Stimulated activated naive CD8-positive, alpha-beta T cell treated with anti-CD3 and anti-CD28 coated beads, Interleukin-15, amount 100 ng/mL, for 72 hours (primary cell): ENCODE measurements around the gene CACNA1G.

Experiments
- ATAC-seq: fragments of 150-1000 bp; cut with Tn5 transposase; 2 replicates; pipeline ENCODE4 v1.10.0; 2021; ENCODE audit warnings: mild to moderate bottlenecking, moderate library complexity
- DNase-seq, 2 donors: peaks; one replicate each; pipeline ENCODE4 v3.0.0; 2021 to 2022
- H3K27ac Mint-ChIP-seq, 2 donors: one replicate each; pipeline ENCODE4 v1.8.0; 2022; ENCODE audit warnings: mild to moderate bottlenecking in 2 of 2, mixed read lengths in 2 of 2, moderate library complexity in 2 of 2
- H3K27me3 Mint-ChIP-seq: one replicate; pipeline ENCODE4 v1.8.0; 2022; ENCODE audit warnings: mixed read lengths
- H3K4me1 Mint-ChIP-seq: one replicate; pipeline ENCODE4 v1.8.0; 2022; ENCODE audit warnings: mild to moderate bottlenecking, mixed read lengths
- H3K4me3 Mint-ChIP-seq, 2 donors: one replicate each; pipeline ENCODE4 v1.8.0; 2022; ENCODE audit warnings: mild to moderate bottlenecking in 2 of 2, mixed read lengths in 2 of 2, moderate library complexity in 1 of 2
- H3K9me3 Mint-ChIP-seq, 2 donors: one replicate each; pipeline ENCODE4 v1.8.0; 2022; ENCODE audit warnings: mixed read lengths in 2 of 2

CACNA1G gene

DNA sequence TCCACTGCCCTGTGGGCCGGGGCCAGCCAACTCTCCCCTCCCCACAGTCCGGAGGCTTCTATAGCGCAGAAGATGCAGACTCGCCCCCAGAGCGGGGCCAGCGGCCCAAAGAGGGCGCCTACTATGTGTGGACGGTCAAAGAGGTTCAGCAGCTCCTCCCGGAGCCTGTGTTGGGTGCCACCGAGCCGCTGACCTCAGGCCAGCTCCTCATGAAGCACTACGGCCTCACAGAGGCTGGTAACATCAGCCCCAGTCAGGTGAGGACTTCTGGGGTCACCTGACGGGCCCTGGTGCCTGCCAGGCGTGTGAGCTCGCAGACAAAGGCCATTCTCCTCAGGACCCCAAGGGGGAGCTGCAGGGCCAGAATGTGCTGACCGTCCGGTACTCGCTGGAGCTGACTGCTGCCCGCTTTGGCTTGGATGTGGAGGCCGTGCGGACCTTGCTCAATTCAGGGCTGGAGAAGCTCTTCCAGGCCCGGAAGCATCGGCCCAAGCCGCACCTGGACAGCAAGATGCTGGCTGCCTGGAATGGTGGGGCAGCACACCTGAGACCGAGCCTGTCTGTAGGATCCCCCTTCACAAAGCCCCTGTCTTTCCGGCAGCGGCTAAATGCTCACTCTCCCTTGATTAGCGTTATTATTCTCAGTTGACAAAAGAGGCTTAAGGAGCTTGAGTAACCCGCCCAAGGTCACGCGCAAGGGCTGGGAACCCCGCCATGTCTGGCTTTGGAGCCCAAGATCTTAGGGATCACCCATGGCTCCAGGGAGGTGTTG is 9.7 kb upstream of the CACNA1G start:
- Mint-ChIP-seq H3K4me1 (peaks cover 12% of the 10 kb centered on the region), H3K4me3 (no peak overlapping the region), H3K27me3 (no peaks in the 10 kb centered on the region), H3K9me3 (no peaks in the 10 kb centered on the region), H3K27ac (peak overlapping the region in 1 of 2 donors; percentile 21)
- DNase-seq (no peak), ATAC-seq (no peak)

DNA sequence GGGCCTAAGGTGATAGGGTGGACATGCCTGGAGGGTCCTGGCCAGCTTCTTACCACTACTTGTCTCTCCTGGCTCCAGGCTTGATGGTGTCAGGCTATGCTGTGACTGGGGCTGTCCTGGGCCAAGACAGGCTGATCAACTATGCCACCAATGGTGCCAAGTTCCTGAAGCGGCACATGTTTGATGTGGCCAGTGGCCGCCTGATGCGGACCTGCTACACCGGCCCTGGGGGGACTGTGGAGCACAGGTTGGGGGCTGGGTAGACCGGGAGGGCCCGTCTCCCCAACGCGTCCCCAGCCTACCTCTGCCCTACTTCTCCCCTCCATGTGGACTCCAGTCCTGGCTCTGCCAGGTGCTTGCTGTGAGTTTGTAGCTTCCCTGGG is 9.1 kb upstream of the CACNA1G start:
- Mint-ChIP-seq H3K4me3 (no peak overlapping the region), H3K27me3 (no peaks in the 10 kb centered on the region), H3K9me3 (no peaks in the 10 kb centered on the region), H3K4me1 (peaks cover 12% of the 10 kb centered on the region), H3K27ac (no peak overlapping the region)
- ATAC-seq (no peak), DNase-seq (no peak)

- Mint-ChIP-seq H3K9me3 (no peaks in the 10 kb centered on the region), H3K27ac (peak overlapping the region in 1 of 2 donors; percentile 34)
- ATAC-seq = no peak
These were observed 8.6 kb upstream of the CACNA1G start for GRCh38 chr17:50551884-50552283.

GRCh38 chr17:50554201-50554600 is 6.3 kb upstream of the CACNA1G start:
- DNase-seq = no peak
- H3K27ac Mint-ChIP-seq = peak overlapping the region in 1 of 2 donors; percentile 9
- H3K4me1 Mint-ChIP-seq = peaks cover 11% of the 10 kb centered on the region
- H3K27me3 Mint-ChIP-seq = peaks cover 26% of the 10 kb centered on the region
- no peak for ATAC-seq
- no peak overlapping the region for H3K4me3 Mint-ChIP-seq
- H3K9me3 Mint-ChIP-seq = no peaks in the 10 kb centered on the region

More at GRCh38 chr17:50551884-50552283, 8.6 kb upstream of the CACNA1G start:
- peaks cover 8% of the 10 kb centered on the region for H3K4me1 Mint-ChIP-seq
- DNase-seq = no peak
- no peak overlapping the region for H3K4me3 Mint-ChIP-seq
- peaks cover 3% of the 10 kb centered on the region for H3K27me3 Mint-ChIP-seq

GRCh38 chr17:50556803-50557202 is 3.7 kb upstream of the CACNA1G start:
- H3K4me3 Mint-ChIP-seq = no peak overlapping the region
- peaks cover 23% of the 10 kb centered on the region for H3K4me1 Mint-ChIP-seq
- ATAC-seq (no peak), DNase-seq (no peak)
- H3K27ac Mint-ChIP-seq = no peak overlapping the region
- no peaks in the 10 kb centered on the region for H3K9me3 Mint-ChIP-seq
- peaks cover 41% of the 10 kb centered on the region for H3K27me3 Mint-ChIP-seq

- no peak for DNase-seq
- H3K27ac Mint-ChIP-seq = no peak overlapping the region
- H3K27me3 Mint-ChIP-seq = peaks cover 50% of the 10 kb centered on the region
- H3K4me3 Mint-ChIP-seq = no peak overlapping the region
- H3K9me3 Mint-ChIP-seq = no peaks in the 10 kb centered on the region
- no peak for ATAC-seq
- peaks cover 31% of the 10 kb centered on the region for H3K4me1 Mint-ChIP-seq
These were observed 2.9 kb upstream of the CACNA1G start for GRCh38 chr17:50557630-50558029.

- H3K4me1 Mint-ChIP-seq = peaks cover 32% of the 10 kb centered on the region
- no peak overlapping the region for H3K27ac Mint-ChIP-seq
- H3K4me3 Mint-ChIP-seq = peak overlapping the region in 1 of 2 donors; percentile 94
- peaks cover 54% of the 10 kb centered on the region for H3K27me3 Mint-ChIP-seq
- no peaks in the 10 kb centered on the region for H3K9me3 Mint-ChIP-seq
- ATAC-seq (no peak), DNase-seq (no peak)
These were observed 2.4 kb upstream of the CACNA1G start for GRCh38 chr17:50558091-50558490.

DNA sequence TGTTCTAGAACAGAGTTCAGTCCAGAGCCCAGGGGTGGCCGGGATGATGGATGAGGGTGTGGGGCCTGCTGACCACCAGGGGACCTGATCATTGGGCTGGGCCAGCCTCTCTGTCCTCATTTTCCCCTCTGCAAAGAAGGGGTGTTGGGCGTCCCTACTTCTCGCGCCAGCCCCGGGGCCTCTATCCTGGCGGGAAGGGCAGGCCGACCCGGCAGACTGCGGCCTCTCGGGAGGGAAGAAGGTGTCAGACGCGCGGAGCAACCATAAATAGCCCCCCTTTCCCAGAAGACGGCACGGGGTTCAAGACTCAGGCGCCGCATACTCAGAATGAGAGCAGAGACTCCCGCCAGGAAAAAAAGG is 2.0 kb upstream of the CACNA1G start:
- DNase-seq = no peak
- Mint-ChIP-seq H3K27ac (no peak overlapping the region), H3K9me3 (no peaks in the 10 kb centered on the region), H3K4me3 (peak overlapping the region; percentile 83 to 94), H3K4me1 (peaks cover 32% of the 10 kb centered on the region), H3K27me3 (peaks cover 59% of the 10 kb centered on the region)
- ATAC-seq = no peak

- Mint-ChIP-seq H3K4me3 (peak overlapping the region; percentile 83 to 94), H3K4me1 (peaks cover 32% of the 10 kb centered on the region), H3K27me3 (peaks cover 64% of the 10 kb centered on the region), H3K9me3 (no peaks in the 10 kb centered on the region), H3K27ac (no peak overlapping the region)
- no peak for ATAC-seq
- no peak for DNase-seq
These were observed 1.4 kb upstream of the CACNA1G start for GRCh38 chr17:50558941-50559614.

GRCh38 chr17:50559674-50560184 is 786 bp upstream of the CACNA1G start:
- ATAC-seq = peak; percentile 44
- Mint-ChIP-seq H3K27ac (peak overlapping the region in 1 of 2 donors; percentile 71), H3K4me1 (peaks cover 34% of the 10 kb centered on the region), H3K4me3 (peak overlapping the region; percentile 83 to 94), H3K9me3 (no peaks in the 10 kb centered on the region), H3K27me3 (peaks cover 71% of the 10 kb centered on the region)
- DNase-seq = peak; percentile 27 to 36

- peak; percentile 24 to 29 for DNase-seq
- H3K4me1 Mint-ChIP-seq = peaks cover 47% of the 10 kb centered on the region
- H3K4me3 Mint-ChIP-seq = peak overlapping the region; percentile 83 to 94
- peaks cover 85% of the 10 kb centered on the region for H3K27me3 Mint-ChIP-seq
- ATAC-seq = peak; percentile 8
- no peaks in the 10 kb centered on the region for H3K9me3 Mint-ChIP-seq
- H3K27ac Mint-ChIP-seq = no peak overlapping the region
These were observed 623 bp downstream of the CACNA1G start for GRCh38 chr17:50560931-50561745.

- Mint-ChIP-seq H3K27ac (no peak overlapping the region), H3K27me3 (peaks cover 89% of the 10 kb centered on the region), H3K4me1 (peaks cover 47% of the 10 kb centered on the region), H3K4me3 (peak overlapping the region in 1 of 2 donors; percentile 48), H3K9me3 (no peaks in the 10 kb centered on the region)
- ATAC-seq (no peak), DNase-seq (no peak)
These were observed 1.2 kb downstream of the CACNA1G start for GRCh38 chr17:50561746-50562141.

DNA sequence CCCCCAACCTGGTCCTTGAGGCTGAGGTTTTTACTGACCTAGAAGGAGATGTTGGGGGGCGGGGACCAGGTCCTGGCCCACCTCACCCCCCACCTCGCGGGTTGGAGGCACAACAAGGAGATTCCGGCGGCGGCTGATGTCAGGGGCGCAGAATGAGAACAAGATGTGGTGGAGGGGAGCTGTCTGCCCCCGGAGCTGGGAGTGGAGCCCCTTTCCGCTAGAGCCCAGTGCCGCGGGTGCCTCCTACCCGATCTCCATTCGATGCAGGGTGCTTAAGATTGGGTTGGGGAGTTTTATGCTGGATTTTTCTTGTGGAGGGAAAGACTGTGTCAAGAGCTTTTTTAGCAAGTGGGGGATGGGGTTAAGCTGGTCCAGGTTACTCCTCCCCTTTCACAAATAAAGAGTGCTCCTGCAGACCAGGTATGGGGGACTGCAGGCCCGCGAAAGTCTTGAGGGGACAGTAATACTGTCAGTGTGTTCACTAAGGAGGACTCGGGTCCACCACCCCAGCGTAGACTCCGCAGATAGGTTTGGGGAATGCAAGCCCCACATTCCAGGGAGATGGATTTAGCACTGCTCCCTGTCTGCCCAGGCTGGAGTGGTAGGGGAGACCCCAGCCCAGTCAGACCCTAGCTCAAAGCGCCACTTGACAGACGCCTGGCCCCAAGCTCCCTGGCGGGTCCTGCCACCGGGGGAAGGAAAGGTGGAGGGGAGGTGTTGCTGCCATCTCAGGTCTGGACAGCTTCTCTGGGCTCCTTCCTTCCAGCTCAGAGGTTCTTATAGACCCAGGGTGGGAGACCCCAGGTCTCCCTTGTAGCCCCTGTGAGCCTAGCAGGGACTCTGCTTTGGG is 2.0 kb downstream of the CACNA1G start:
- Mint-ChIP-seq H3K9me3 (no peaks in the 10 kb centered on the region), H3K27ac (peak overlapping the region in 1 of 2 donors; percentile 69), H3K4me3 (peak overlapping the region; percentile 16 to 54), H3K27me3 (peaks cover 89% of the 10 kb centered on the region), H3K4me1 (peaks cover 47% of the 10 kb centered on the region)
- DNase-seq = peak in 1 of 2 donors; percentile 30
- no peak for ATAC-seq

DNA sequence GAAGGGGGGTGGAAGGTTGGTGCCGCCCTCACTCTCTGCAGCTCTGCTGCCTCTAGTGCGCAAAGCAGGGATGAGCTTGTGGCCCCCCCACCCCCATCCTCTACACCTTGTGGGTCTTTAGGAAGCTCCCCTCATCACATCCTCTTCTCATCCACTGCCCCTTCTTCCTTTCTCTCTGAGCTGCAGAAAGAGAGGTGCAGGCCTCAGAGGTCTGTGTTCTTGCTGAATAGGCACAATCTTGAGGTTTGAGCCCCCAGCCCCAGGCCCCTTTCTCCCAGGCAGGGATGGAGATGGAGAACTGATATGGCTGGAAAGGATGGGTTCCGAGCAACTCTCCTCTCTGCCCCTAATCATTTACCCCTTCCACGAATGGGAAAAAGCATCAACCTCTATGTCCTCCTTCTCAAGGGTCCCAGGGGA is 2.6 kb downstream of the CACNA1G start:
- no peak for DNase-seq
- no peak overlapping the region for H3K4me3 Mint-ChIP-seq
- H3K4me1 Mint-ChIP-seq = peaks cover 47% of the 10 kb centered on the region
- H3K27ac Mint-ChIP-seq = no peak overlapping the region
- H3K9me3 Mint-ChIP-seq = no peaks in the 10 kb centered on the region
- peaks cover 89% of the 10 kb centered on the region for H3K27me3 Mint-ChIP-seq
- no peak for ATAC-seq

GRCh38 chr17:50564916-50565315 is 4.4 kb downstream of the CACNA1G start:
- Mint-ChIP-seq H3K27me3 (peaks cover 72% of the 10 kb centered on the region), H3K4me3 (no peak overlapping the region), H3K9me3 (no peaks in the 10 kb centered on the region), H3K4me1 (peaks cover 29% of the 10 kb centered on the region), H3K27ac (no peak overlapping the region)
- no peak for ATAC-seq
- no peak for DNase-seq
